ENCODE results near the gene TTC22. TPM values are rescaled to one million over a fixed set of nuclear protein-coding genes. Genes with fewer than 3 reads are reported as not detected.

The TTC22 gene
- total RNA-seq, 1 experiment from 2014 or later: 0.10 TPM

DNA sequence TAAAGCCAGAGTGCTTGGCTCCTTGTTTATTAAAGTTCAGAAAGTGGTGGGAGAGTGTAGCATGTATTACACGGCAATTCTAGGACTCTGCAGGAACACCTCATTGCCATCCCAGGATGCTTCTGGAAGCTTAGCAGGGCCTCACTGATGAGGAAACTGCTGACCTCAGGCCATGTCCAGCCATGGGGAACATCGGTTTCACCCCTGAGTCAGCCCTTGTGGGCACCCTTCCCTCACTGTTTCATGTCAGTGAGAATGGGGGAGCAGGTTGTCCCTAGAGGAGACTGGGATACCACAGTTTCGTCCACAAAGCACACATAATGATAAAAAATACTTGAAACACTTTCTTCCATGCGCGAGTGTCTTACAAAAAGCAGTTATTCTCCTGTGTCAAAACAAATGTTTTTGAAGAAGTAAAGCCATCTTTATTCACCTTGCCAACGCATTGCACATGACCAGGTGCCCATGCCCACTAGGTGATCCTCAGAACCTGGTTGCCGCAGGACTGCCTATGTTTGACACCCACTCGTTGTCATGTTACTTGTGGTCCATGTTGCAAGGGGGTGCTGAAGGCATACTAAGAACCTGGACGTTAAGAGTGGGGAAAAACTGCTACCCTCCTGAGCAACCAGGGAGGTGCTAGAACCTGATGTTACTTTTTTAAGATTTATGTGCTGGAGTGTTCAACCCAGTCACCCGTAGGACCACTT, 41.2 kb upstream of the TTC22 start:
- H3K9me3 ChIP-seq (ENCODE audit: control insufficient read depth, insufficient read depth, low read depth, low read length): no peaks in the 10 kb centered on the region
- TF ChIP-seq, protein P1, sequence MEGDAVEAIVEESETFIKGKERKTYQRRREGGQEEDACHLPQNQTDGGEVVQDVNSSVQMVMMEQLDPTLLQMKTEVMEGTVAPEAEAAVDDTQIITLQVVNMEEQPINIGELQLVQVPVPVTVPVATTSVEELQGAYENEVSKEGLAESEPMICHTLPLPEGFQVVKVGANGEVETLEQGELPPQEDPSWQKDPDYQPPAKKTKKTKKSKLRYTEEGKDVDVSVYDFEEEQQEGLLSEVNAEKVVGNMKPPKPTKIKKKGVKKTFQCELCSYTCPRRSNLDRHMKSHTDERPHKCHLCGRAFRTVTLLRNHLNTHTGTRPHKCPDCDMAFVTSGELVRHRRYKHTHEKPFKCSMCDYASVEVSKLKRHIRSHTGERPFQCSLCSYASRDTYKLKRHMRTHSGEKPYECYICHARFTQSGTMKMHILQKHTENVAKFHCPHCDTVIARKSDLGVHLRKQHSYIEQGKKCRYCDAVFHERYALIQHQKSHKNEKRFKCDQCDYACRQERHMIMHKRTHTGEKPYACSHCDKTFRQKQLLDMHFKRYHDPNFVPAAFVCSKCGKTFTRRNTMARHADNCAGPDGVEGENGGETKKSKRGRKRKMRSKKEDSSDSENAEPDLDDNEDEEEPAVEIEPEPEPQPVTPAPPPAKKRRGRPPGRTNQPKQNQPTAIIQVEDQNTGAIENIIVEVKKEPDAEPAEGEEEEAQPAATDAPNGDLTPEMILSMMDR (IDR thresholded peaks at IDR 0.05): no peak
- TF ChIP-seq TCF7L2 (IDR thresholded peaks at IDR 0.05; ENCODE audit: low read depth, low read length): no peak
- TF ChIP-seq, protein P2, sequence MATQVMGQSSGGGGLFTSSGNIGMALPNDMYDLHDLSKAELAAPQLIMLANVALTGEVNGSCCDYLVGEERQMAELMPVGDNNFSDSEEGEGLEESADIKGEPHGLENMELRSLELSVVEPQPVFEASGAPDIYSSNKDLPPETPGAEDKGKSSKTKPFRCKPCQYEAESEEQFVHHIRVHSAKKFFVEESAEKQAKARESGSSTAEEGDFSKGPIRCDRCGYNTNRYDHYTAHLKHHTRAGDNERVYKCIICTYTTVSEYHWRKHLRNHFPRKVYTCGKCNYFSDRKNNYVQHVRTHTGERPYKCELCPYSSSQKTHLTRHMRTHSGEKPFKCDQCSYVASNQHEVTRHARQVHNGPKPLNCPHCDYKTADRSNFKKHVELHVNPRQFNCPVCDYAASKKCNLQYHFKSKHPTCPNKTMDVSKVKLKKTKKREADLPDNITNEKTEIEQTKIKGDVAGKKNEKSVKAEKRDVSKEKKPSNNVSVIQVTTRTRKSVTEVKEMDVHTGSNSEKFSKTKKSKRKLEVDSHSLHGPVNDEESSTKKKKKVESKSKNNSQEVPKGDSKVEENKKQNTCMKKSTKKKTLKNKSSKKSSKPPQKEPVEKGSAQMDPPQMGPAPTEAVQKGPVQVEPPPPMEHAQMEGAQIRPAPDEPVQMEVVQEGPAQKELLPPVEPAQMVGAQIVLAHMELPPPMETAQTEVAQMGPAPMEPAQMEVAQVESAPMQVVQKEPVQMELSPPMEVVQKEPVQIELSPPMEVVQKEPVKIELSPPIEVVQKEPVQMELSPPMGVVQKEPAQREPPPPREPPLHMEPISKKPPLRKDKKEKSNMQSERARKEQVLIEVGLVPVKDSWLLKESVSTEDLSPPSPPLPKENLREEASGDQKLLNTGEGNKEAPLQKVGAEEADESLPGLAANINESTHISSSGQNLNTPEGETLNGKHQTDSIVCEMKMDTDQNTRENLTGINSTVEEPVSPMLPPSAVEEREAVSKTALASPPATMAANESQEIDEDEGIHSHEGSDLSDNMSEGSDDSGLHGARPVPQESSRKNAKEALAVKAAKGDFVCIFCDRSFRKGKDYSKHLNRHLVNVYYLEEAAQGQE (IDR thresholded peaks at IDR 0.05; ENCODE audit: insufficient read depth in 1 of 2, low read depth in 2 of 2, low read length in 1 of 2): no peak
- TF ChIP-seq POLR2AphosphoS5 (IDR thresholded peaks at IDR 0.05; ENCODE audit: low read depth, low read length): no peak
- TF ChIP-seq SIN3A (IDR thresholded peaks at IDR 0.05; ENCODE audit: borderline replicate concordance, insufficient read depth, low read depth, low read length): no peak
- in situ Hi-C loops (cut with HindIII; ENCODE audit: low pct_unique_long_range_greater_than_20kb, low sequenced_read_pairs): no loop called here
- CTCF ChIA-PET: no interaction called here
- no peak for DNase-seq (ENCODE audit: low read depth, low spot score)
- no peaks in the 10 kb centered on the region for H3K36me3 ChIP-seq (ENCODE audit: control insufficient read depth, insufficient read depth, low read length)
- POLR2A ChIA-PET: no interaction called here
- H3K27ac ChIP-seq (ENCODE audit: low read length): no peak overlapping the region
- no TSS peak for BruUV-seq (replicated peaks)
- no peaks in the 10 kb centered on the region for H3K27me3 ChIP-seq (ENCODE audit: control insufficient read depth, insufficient read depth, low read length)
- ATAC-seq: no peak
- intact Hi-C loops (cut with micrococcal nuclease; ENCODE audit: unreplicated experiment): no loop called here
- no peaks in the 10 kb centered on the region for H3K4me1 ChIP-seq (ENCODE audit: control insufficient read depth, insufficient read depth, low read length)
- no peak overlapping the region for H3K4me3 ChIP-seq (ENCODE audit: low read depth in 2 of 2, low read length in 2 of 2)

DNA sequence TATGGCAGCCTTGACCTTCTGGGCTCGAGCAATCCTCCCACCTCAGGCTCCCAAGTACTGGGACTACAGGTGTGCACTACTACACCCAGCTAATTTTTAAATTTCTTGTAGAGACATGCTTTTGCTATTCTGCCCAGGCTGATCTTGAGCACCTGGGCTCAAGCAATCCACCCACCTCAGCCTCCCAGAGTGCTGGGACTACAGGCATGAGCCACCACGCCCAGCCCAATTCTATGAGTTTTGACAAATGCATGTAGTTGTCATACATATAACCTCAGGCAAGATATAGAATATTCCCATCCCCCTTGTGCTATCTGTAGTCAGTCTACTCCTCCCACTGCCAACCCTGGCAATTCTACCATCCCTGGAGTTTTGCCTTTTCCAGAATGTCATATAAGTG, 38.7 kb upstream of the TTC22 start:
- intact Hi-C loops (cut with micrococcal nuclease; ENCODE audit: unreplicated experiment): no loop called here
- TF ChIP-seq POLR2AphosphoS5 (IDR thresholded peaks at IDR 0.05; ENCODE audit: low read depth, low read length): no peak
- no peak for TF ChIP-seq SIN3A (IDR thresholded peaks at IDR 0.05; ENCODE audit: borderline replicate concordance, insufficient read depth, low read depth, low read length)
- TF ChIP-seq, protein P1 (IDR thresholded peaks at IDR 0.05): no peak
- TF ChIP-seq, protein P2 (IDR thresholded peaks at IDR 0.05; ENCODE audit: insufficient read depth in 1 of 2, low read depth in 2 of 2, low read length in 1 of 2): no peak
- no peak for TF ChIP-seq TCF7L2 (IDR thresholded peaks at IDR 0.05; ENCODE audit: low read depth, low read length)
- Histone ChIP-seq H3K36me3 (ENCODE audit: control insufficient read depth, insufficient read depth, low read length) (no peaks in the 10 kb centered on the region), H3K4me3 (ENCODE audit: low read depth in 2 of 2, low read length in 2 of 2) (no peak overlapping the region), H3K27me3 (ENCODE audit: control insufficient read depth, insufficient read depth, low read length) (no peaks in the 10 kb centered on the region), H3K4me1 (ENCODE audit: control insufficient read depth, insufficient read depth, low read length) (no peaks in the 10 kb centered on the region), H3K27ac (ENCODE audit: low read length) (no peak overlapping the region), H3K9me3 (ENCODE audit: control insufficient read depth, insufficient read depth, low read depth, low read length) (no peaks in the 10 kb centered on the region)
- in situ Hi-C loops (cut with HindIII; ENCODE audit: low pct_unique_long_range_greater_than_20kb, low sequenced_read_pairs): no loop called here
- DNase-seq (ENCODE audit: low read depth, low spot score) (no peak), ATAC-seq (no peak)
- ChIA-PET POLR2A (no interaction called here), CTCF (no interaction called here)
- BruUV-seq (replicated peaks): no TSS peak

All from Panc1 (cell line).